Hematopoietic multipotent progenitor cell treated with erythropoietin and hydrocortisone succinate and interleukin-3 and kit ligand, for 8 days (in vitro differentiated cells): ENCODE measurements around the gene AHCYL2.
"Not testable (repeated sequence)": the region's sequence is repeated elsewhere in the genome, so short reads cannot be mapped to it uniquely, and the experiment has no call there.

Source experiments
- DNase-seq: peaks from one replicate; pipeline ENCODE4 v3.0.0-alpha.2; 2015

AHCYL2 gene

GRCh38 chr7:129388333-129389098 lies 163.7 kb downstream of the AHCYL2 start:
- no peak for DNase-seq

DNA sequence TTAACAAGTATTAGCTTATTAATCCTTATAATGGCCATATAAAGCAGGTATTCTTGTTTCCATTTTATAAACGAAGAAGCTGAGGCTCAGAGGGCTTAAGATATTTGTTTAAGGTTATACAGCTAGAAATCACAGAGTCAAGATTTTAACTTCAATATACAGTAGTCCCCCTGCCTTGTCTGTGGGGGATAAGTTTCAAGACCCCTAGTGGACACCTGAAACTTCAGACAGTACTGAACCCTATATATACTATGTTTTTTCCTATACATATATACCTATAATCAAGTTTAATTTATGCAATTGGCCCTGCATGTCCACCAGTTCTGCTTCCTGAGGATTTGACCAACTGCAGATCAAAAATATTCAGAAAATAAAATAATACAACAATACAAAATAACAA lies 165.0 kb downstream of the AHCYL2 start:
- no peak for DNase-seq

- DNase-seq, result no peak
Measured at GRCh38 chr7:129390314-129390713, 165.5 kb downstream of the AHCYL2 start.

DNA sequence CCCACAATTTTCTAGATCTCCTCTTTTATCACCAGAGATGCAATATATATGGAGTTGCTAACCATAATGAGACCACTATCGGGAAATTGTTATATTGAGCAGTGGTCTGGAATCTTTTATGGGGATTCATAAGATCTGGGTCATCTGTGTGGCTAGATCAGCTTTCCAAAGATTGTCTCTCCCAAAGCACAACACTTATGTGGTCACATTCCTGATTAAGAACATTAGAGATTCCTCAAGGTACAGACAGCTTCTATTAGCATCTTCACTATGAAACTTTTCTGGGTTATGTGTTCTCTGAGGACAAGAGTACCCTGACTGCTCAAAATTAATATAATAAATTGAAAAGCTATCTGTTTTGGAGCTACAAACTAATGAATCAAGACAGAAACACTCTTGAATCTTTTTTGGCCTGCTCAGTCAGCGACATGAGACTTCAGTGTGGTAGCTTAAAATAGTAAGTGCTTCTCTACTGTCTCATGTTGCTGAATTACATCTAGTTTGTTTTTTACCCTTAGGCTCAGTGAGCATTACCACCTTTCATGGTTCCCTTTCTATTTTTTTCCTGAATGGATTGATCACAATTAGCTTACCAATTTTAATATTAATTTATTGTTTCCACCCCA lies 166.8 kb downstream of the AHCYL2 start:
- DNase-seq, result no peak

- no peak for DNase-seq
Measured at GRCh38 chr7:129393255-129393654, 168.4 kb downstream of the AHCYL2 start.

DNA sequence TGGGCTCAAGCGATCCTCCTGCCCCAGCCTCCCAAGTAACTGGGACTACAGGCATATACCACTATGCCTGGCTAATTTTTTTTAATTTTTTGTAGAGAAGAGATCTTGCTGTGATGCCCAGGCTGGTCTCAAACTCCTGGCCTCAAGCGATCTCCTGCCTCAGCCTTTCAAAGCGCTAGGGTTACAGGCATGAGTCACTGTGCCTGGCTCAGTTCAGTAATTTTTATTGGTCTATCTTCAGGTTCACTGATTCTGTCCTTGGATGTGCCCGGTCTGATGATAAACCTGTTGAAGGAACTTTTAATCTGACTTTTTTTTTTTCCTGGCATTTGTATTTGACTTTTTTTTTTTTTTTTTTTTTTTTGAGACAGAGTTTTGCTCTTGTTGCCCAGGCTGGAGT lies 169.3 kb downstream of the AHCYL2 start:
- DNase-seq, result no peak

DNA sequence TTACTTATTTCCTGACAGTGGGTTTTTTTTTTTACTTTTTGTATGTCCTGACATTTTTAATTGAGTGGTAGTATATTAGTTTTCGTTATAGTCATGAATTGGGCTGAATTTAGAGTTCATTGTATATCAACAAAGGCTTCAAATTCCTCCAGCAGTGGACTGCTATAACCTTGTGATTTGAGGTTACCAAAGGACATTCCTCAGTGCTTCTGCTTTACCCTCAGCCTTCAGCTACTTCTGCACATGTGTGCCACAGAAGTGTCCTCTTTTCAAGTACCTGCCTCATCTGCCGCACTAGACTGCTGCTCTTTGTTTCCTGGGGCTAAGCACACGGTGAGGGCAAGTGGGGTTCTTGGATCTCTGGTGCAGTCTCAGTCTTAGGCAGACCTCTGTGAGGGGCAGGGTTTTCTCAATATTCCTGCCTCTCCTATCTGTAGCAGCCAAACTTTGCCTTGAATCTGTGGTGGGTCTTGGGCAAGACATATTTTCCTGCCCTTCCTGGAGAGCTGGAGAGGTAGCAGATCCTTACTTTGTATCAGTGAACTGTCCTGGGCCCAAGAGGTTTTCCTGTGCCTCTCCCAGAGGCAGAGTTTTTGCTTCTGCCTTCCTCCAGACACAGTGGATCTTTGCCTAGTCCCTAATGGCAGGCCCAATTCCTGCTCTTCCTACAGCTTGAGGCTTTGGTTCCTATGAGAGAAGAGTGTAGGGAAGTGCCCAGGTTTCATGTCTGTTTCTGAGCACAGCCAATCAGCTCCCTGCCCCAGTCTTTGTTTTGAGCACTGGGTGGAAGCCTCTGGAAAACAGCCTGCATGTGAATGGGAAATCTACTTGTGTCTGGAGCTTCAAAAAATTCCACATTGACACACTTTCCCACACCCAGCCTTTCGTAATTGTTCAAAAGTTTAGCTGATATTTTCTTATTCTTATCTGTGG lies 170.4 kb downstream of the AHCYL2 start:
- no peak for DNase-seq

GRCh38 chr7:129401228-129401966 lies 176.6 kb downstream of the AHCYL2 start:
- peak; percentile 74 for DNase-seq

DNA sequence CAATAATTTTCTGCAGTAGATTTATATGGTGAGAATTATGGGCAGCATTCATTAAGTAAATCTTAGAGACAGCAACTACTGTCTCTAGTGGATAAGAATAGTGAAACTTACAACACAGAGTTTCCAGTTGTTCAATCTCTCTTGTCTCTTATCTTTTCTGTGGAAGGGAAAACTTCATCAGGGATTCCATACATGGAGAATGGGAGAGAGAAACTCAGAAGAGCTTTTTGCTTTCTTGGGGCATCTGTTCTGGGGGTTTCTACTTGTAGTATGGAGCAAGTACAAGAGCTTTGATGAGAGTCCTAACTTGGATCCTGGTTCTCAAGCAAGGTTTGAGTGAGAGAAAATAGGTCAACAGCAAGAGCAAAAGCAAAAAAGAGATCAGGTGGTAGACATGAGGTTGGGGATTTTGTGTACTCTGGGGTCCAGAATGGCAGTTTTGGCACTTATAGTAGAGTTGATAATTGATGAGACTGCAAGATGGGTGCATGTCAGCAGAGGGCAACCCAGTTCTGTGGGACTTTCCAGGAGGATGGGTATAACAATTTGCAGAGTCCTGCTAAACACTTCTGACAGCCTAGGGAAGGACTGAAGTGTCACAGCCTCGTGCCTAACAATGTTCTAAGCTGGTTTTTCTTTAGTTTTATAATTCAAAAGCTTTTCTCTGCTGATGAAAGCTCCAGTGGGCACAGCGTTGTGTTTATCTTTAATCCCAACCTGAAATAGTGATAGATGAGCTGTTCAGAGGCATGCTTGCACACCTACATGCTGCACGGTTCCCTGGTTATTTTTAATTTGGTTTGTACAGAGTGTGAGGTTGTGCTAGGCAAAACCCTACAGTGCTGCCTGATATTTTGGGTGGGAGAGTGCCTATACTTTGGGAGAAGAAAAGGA lies 177.4 kb downstream of the AHCYL2 start:
- DNase-seq, result peak; percentile 71

- no peak for DNase-seq
Measured at GRCh38 chr7:129405527-129405926, 180.7 kb downstream of the AHCYL2 start.

DNA sequence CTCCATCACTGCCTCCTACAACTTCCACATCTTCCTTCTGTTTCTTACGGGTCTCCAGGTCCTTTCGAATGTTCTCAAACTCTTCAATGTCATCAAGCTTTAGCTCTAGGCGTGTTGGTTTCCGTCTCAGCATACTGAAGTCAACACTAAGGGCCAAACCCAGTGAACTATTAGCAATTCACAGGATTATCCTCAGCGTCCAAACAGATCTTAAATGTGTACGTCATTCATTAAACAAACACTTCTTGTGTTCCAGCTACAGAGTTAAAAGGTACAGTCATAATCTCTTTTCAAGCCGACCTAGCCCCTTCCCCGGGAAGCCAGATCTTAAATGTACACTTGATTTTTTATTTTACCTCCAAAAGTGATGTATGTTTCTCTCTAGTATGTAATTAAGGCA lies 185.4 kb downstream of the AHCYL2 start:
- not testable (repeated sequence) for DNase-seq

DNA sequence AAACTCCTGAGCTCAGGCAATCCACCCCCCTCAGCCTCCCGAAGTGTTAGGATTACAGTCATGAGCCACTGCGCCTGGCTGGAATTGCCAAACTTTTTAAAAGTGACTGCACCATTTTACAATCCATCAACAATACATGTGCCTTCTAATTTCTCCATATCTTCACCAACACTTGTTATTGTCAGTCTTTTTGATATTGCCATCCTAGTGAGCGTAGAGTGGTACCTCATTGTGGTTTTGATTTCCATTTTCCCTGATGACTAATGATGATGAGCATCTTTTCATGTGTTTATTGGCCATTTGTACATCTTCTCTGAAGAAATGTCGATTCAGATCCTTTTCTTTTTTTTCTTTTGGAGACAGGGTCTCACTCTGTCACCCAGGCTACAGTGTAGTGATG lies 187.7 kb downstream of the AHCYL2 start:
- DNase-seq, result no peak

- no peak for DNase-seq
Measured at GRCh38 chr7:129417073-129417472, 192.2 kb downstream of the AHCYL2 start.

GRCh38 chr7:129421717-129422250 lies 197.0 kb downstream of the AHCYL2 start:
- DNase-seq, result no peak

DNA sequence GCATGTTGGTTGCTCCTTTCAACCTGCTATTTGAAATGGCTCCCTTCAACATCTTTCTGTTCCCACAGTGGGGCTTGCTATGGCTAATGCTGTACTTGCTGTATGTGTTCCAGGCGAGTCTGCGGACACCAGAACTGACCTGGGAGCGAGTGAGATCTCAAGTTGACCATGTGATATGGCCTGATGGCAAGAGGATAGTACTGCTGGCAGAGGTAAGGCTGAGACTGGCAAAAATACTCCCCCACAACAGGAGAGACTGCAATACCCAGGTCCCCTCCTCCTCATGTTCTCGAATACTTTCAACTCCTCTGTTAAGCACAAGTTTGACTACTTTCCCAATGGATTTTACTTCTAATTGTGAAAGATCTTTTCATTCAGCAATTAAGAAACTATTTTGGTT lies 197.9 kb downstream of the AHCYL2 start:
- no peak for DNase-seq

DNA sequence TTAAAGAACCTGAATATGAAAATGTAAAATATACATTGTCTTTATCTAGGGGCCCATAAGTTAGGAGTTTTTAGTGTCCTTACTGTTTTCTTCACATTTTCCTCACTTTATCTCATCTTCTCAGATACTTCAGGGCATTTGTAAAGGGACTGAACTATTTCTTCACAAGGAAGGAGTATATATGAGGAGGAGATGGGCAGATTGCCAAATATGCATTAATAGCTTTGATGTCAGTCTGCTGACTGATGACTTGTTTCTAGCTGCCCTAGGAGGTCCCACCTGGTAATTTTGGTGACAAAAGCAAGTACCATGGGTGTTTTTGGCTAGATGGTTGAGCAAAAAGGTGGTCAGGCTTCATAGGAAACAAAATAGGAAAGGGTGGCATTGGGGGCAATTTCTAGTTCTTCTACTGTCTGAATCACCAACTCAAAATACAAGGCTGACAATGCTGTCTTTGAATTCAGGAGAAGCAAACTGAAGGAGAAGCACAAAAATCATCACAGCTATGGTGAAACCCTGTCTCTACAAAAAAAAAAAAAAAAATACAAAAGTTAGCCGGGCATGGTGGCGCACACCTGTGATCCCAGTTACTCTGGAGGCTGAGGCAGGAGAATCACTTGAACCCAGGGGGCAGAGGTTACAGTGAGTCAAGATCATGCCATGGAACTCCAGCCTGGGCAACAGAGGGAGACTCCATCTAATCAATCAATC lies 199.0 kb downstream of the AHCYL2 start:
- peak; percentile 79 for DNase-seq

- DNase-seq, result no peak
Measured at GRCh38 chr7:129426482-129426881, 201.7 kb downstream of the AHCYL2 start.

DNA sequence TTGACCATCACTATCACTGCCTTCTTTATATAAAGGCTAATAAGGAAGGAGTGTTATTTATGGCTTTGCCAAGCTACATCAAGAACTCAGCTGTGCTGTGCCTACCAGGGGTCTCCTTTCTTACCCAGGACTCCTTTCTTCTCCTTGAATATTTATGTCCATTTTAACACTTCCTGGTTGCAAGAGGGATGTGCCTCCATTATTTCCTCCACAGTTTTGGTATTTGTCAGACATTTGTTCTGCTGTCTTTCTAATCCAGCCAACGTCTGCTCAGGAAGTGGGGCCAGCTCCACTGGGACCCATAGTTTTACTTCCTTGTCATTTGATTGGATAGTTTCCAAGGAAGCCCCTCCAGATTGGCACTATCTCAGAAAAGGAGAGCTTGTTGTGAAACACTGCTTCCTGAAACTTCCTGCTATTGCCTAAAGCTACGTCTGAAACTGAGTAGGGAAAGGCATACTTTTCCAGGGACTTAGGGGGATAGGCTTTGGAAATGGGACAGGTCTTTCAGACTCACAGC lies 202.8 kb downstream of the AHCYL2 start:
- DNase-seq, result no peak

DNA sequence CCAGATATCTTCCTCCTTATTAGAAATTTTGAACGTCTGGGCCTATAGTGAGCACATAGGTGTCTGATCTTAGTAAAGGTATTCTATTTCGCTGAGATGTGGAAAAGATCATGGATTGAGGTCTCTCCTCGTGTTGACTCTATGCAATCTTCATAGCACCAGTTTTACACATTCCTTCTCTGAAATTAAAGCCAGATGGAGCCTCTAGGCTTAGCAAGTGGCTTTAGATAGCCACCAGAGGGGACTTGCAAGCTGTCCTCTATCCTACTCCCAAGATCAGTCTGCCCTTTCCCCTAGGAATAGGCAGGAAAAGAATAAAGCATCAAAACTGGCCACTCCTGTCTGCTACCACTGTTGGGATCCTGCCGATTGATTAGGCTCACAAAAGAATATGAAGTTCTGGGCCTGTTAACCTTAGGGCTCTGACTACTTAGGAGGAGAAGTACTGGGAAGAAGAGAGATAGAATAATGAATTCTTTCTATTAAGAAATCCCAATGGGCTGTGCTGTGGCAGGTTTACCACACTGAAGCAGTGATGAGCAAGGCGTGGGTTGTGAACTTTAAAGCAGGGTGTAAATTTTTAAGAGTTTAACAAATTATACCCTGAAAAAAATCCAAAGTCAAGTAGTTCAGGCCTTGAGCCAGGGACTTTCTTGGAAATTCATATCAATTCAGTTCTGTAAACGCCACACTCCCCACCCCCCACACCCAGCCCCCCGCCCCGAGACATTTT lies 207.2 kb downstream of the AHCYL2 start:
- DNase-seq, result peak; percentile 14
